Measurements from ENCODE around the gene PPM1B.
"Not testable (repeated sequence)": the region's sequence is repeated elsewhere in the genome, so short reads cannot be mapped to it uniquely, and the experiment has no call there.

The PPM1B gene

GRCh38 chr2:44242904-44243303 is 74.2 kb downstream of the PPM1B start:
- no peak for FAIRE-seq
- no peak for DNase-seq (ENCODE audit: insufficient read length, low spot score)

DNA sequence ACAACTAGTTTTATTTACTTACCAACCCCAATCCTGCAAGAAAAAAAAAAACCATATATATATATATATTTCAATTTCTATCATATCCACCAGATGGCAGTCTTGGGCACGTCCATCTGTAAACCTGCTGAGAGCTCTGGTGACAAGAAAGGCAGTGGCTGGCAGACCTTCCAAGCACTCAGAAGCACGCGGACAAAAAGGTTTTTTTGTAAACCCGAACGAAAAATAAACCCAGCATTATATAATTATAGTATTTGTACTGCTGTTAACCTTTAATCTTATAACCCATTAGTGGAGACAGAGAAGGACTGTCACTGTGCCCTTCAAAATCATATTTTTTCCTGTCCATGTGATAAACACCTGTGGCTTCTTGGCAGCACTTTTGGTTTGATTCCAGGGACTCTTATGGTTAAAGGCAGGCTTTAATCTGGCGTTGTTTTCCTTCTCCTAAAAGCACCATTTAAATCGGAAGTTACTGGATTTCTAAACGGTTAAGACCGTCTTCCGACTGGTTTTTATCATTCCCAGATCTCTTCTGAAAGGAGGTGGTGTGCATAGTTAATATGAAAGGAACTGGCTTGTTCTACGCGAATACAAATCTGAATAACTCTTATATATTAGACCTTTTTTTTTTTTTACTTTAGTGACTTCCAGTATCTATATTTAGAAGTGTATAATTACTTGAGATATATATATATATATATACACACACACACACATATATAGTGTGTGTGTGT is 75.6 kb downstream of the PPM1B start:
- no peak for FAIRE-seq
- TF ChIP-seq POLR2A (IDR thresholded peaks at IDR 0.05; ENCODE audit: low read depth, low read length) (no peak), POU2F2 (IDR thresholded peaks at IDR 0.05; ENCODE audit: low read depth, low read length) (no peak), TAF1 (IDR thresholded peaks at IDR 0.05; ENCODE audit: low read depth, low read length) (no peak), SPI1 (IDR thresholded peaks at IDR 0.05; ENCODE audit: low read depth, low read length) (no peak)
- peak; percentile 39 for DNase-seq (ENCODE audit: insufficient read length, low spot score)

More at GRCh38 chr2:44242904-44243303, 74.2 kb downstream of the PPM1B start:
- no peak for TF ChIP-seq SPI1 (IDR thresholded peaks at IDR 0.05; ENCODE audit: low read depth, low read length)
- no peak for TF ChIP-seq POU2F2 (IDR thresholded peaks at IDR 0.05; ENCODE audit: low read depth, low read length)
- TF ChIP-seq POLR2AphosphoS5 (IDR thresholded peaks at IDR 0.05; ENCODE audit: low read depth, low read length) = no peak
- TF ChIP-seq PAX5 (IDR thresholded peaks at IDR 0.05; ENCODE audit: insufficient read depth, low read length, severe bottlenecking) = no peak
- TF ChIP-seq TAF1 (IDR thresholded peaks at IDR 0.05; ENCODE audit: low read depth, low read length) = no peak
- TF ChIP-seq POLR2A (IDR thresholded peaks at IDR 0.05; ENCODE audit: low read depth, low read length) = no peak

- TF ChIP-seq SPI1 (IDR thresholded peaks at IDR 0.05; ENCODE audit: low read depth, low read length) (no peak), POLR2AphosphoS5 (IDR thresholded peaks at IDR 0.05; ENCODE audit: low read depth, low read length) (no peak), POU2F2 (IDR thresholded peaks at IDR 0.05; ENCODE audit: low read depth, low read length) (no peak), TAF1 (IDR thresholded peaks at IDR 0.05; ENCODE audit: low read depth, low read length) (no peak)
- FAIRE-seq (no peak), DNase-seq (ENCODE audit: insufficient read length, low spot score) (no peak)
These were observed 76.6 kb downstream of the PPM1B start for GRCh38 chr2:44245083-44245861.

DNA sequence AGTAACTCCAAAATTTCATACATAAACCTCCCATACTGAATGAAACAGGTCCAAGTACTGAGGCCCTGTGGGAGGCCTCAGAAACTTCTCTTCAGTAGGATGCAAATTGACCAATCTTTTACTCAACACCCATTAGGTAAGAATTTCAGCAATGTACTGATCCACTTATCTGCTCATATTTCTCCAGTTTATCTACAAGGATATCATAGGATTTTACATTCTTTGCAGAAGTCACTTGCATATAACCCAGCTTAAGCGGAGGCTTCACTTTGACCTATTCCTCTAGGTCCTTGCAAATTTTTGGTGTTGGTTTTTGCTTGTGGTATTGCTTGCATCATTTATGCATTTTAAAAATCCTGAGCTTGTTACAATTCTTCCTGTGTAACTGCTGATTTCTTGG is 77.8 kb downstream of the PPM1B start:
- no peak for TF ChIP-seq POLR2AphosphoS5 (IDR thresholded peaks at IDR 0.05; ENCODE audit: low read depth, low read length)
- TF ChIP-seq SPI1 (IDR thresholded peaks at IDR 0.05; ENCODE audit: low read depth, low read length) = no peak
- no peak for TF ChIP-seq POU2F2 (IDR thresholded peaks at IDR 0.05; ENCODE audit: low read depth, low read length)
- TF ChIP-seq TAF1 (IDR thresholded peaks at IDR 0.05; ENCODE audit: low read depth, low read length) = no peak
- TF ChIP-seq POLR2A (IDR thresholded peaks at IDR 0.05; ENCODE audit: low read depth, low read length) = no peak
- no peak for TF ChIP-seq PAX5 (IDR thresholded peaks at IDR 0.05; ENCODE audit: insufficient read depth, low read length, severe bottlenecking)
- DNase-seq (ENCODE audit: insufficient read length, low spot score) (no peak), FAIRE-seq (no peak)

GRCh38 chr2:44246840-44247369 is 78.2 kb downstream of the PPM1B start:
- no peak for FAIRE-seq
- TF ChIP-seq POLR2AphosphoS5 (IDR thresholded peaks at IDR 0.05; ENCODE audit: low read depth, low read length) (no peak), TAF1 (IDR thresholded peaks at IDR 0.05; ENCODE audit: low read depth, low read length) (no peak), SPI1 (IDR thresholded peaks at IDR 0.05; ENCODE audit: low read depth, low read length) (no peak), POLR2A (IDR thresholded peaks at IDR 0.05; ENCODE audit: low read depth, low read length) (no peak), POU2F2 (IDR thresholded peaks at IDR 0.05; ENCODE audit: low read depth, low read length) (no peak)

DNA sequence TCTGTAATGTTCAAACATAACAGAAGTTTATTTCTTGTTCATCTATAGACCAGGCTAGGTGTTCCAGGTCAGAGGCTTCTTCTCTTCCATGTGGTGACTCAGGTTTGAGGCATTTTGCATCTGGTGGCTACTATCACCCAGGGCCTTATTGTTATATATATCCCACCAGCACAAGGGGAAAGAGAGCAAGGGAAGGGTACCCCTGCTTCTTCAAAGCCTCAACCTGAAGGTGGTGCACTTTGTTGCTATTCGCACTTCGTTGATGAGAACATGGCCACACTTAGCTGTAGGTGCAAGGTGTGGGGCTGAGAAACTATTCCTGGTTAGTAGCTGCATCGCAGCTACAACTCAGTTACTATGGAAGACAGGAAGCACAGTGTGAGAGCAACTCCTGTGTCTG is 79.2 kb downstream of the PPM1B start:
- DNase-seq (ENCODE audit: insufficient read length, low spot score) (no peak), FAIRE-seq (peak; percentile 55)
- TF ChIP-seq POLR2AphosphoS5 (IDR thresholded peaks at IDR 0.05; ENCODE audit: low read depth, low read length) = no peak
- no peak for TF ChIP-seq POU2F2 (IDR thresholded peaks at IDR 0.05; ENCODE audit: low read depth, low read length)
- no peak for TF ChIP-seq POLR2A (IDR thresholded peaks at IDR 0.05; ENCODE audit: low read depth, low read length)
- no peak for TF ChIP-seq PAX5 (IDR thresholded peaks at IDR 0.05; ENCODE audit: insufficient read depth, low read length, severe bottlenecking)
- no peak for TF ChIP-seq TAF1 (IDR thresholded peaks at IDR 0.05; ENCODE audit: low read depth, low read length)
- TF ChIP-seq SPI1 (IDR thresholded peaks at IDR 0.05; ENCODE audit: low read depth, low read length) = no peak

More at GRCh38 chr2:44246840-44247369, 78.2 kb downstream of the PPM1B start:
- no peak for DNase-seq (ENCODE audit: insufficient read length, low spot score)

- FAIRE-seq; DNase-seq (ENCODE audit: insufficient read length, low spot score): not testable (repeated sequence)
These were observed 80.6 kb downstream of the PPM1B start for GRCh38 chr2:44249269-44249668.

- peak; percentile 90 for TF ChIP-seq SPI1 (IDR thresholded peaks at IDR 0.05; ENCODE audit: low read depth, low read length)
- peak; percentile 61; the same call in 1 of the 2 replicates for TF ChIP-seq POU2F2 (IDR thresholded peaks at IDR 0.05; ENCODE audit: low read depth, low read length)
- no peak for TF ChIP-seq POLR2A (IDR thresholded peaks at IDR 0.05; ENCODE audit: low read depth, low read length)
- TF ChIP-seq PAX5 (IDR thresholded peaks at IDR 0.05; ENCODE audit: insufficient read depth, low read length, severe bottlenecking) = no peak
- no peak for TF ChIP-seq TAF1 (IDR thresholded peaks at IDR 0.05; ENCODE audit: low read depth, low read length)
- no peak for TF ChIP-seq POLR2AphosphoS5 (IDR thresholded peaks at IDR 0.05; ENCODE audit: low read depth, low read length)
- DNase-seq (ENCODE audit: insufficient read length, low spot score) (no peak), FAIRE-seq (no peak)
These were observed 81.7 kb downstream of the PPM1B start for GRCh38 chr2:44250376-44250775.

DNA sequence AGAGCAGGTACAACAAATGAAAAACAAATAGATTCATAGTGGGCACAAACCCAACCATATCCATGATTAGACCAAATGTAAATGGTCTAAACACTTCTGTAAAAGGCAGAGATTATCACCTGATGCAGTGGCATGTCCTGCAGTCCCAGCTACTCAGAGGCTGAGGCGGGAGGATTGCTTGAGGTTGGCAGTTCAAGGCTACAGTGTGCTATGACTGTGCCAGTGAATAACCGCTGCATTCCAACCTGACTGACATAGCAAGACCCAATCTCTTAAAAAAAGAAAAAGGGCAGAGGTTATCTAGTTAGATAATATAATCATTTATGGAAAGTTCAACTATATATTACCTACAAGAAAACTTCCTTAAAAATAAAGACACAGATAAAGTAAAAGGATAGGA is 85.3 kb downstream of the PPM1B start:
- TF ChIP-seq SPI1 (IDR thresholded peaks at IDR 0.05; ENCODE audit: low read depth, low read length) = no peak
- no peak for TF ChIP-seq PAX5 (IDR thresholded peaks at IDR 0.05; ENCODE audit: insufficient read depth, low read length, severe bottlenecking)
- TF ChIP-seq POLR2A (IDR thresholded peaks at IDR 0.05; ENCODE audit: low read depth, low read length) = no peak
- TF ChIP-seq TAF1 (IDR thresholded peaks at IDR 0.05; ENCODE audit: low read depth, low read length) = no peak
- TF ChIP-seq POU2F2 (IDR thresholded peaks at IDR 0.05; ENCODE audit: low read depth, low read length) = no peak
- no peak for TF ChIP-seq POLR2AphosphoS5 (IDR thresholded peaks at IDR 0.05; ENCODE audit: low read depth, low read length)
- DNase-seq (ENCODE audit: insufficient read length, low spot score) (no peak), FAIRE-seq (no peak)

- DNase-seq (ENCODE audit: insufficient read length, low spot score); FAIRE-seq: not testable (repeated sequence)
These were observed 87.0 kb downstream of the PPM1B start for GRCh38 chr2:44255704-44256103.

GRCh38 chr2:44257802-44258201 is 89.1 kb downstream of the PPM1B start:
- FAIRE-seq; DNase-seq (ENCODE audit: insufficient read length, low spot score): not testable (repeated sequence)
